Endothelial cell of umbilical vein (primary cell): ENCODE results near the gene PTPN3. TPM values are rescaled to one million over a fixed set of nuclear protein-coding genes. Genes with fewer than 3 reads are reported as not detected.

Experiments
- BruUV-seq: library from RNA; stranded (reverse); fragments of 400-500 nt; replicated peaks from 2 replicates; lab custom pipeline; 2021; lab: Mats Ljungman, UMichigan
- CTCF ChIA-PET: fragments of 300-600, 350-600 bp; sonication (Branson Sonifier 250); formaldehyde crosslinking; loops from one replicate; lab custom pipeline; 2021; ENCODE audit warnings: antibody characterized with exemption, inconsistent platforms; lab: Charles Lee
- POLR2A ChIA-PET: fragments of 300-600, 350-600 bp; sonication (Branson Sonifier 250); formaldehyde crosslinking; loops from one replicate; lab custom pipeline; 2021; ENCODE audit warnings: antibody characterized with exemption, inconsistent platforms; lab: Charles Lee
- DNase-seq: peaks from one replicate; pipeline ENCODE4 v3.0.0-alpha.2; 2011; ENCODE audit warnings: low read depth, low spot score
- FAIRE-seq: peaks from 2 replicates; lab custom pipeline; 2011; peaks lifted over from hg19 to GRCh38; lab: Jason Lieb, UNC
- H2AFZ ChIP-seq: 2 replicates; pipeline ENCODE4 v1.6.0; 2012; ENCODE audit warnings: low read depth, low read length, control low read depth, inconsistent platforms
- H3K27ac ChIP-seq: 2 replicates; pipeline ENCODE4 v1.5.1; 2011; ENCODE audit warnings: low read depth, mild to moderate bottlenecking, control low read depth, low read length, moderate library complexity; ENCODE audit not compliant: insufficient read depth
- H3K27me3 ChIP-seq, 2 experiments: 2 replicates each; pipeline versions ENCODE4 v1.6.0 to v1.6.1; 2011; ENCODE audit warnings: low read length in 2 of 2, mixed read lengths in 1 of 2; ENCODE audit not compliant: control insufficient read depth in 2 of 2, insufficient read depth in 2 of 2
- H3K36me3 ChIP-seq, 2 experiments: 2 replicates in 1 of 2; 3 replicates in 1 of 2; pipeline ENCODE4 v1.5.1; 2011; ENCODE audit warnings: low read length in 2 of 2, mild to moderate bottlenecking in 1 of 2, moderate library complexity in 1 of 2; ENCODE audit not compliant: control insufficient read depth in 2 of 2, insufficient read depth in 2 of 2; ENCODE audit errors: extremely low read depth in 1 of 2
- H3K4me1 ChIP-seq: 3 replicates; pipeline ENCODE4 v1.5.1; 2011; ENCODE audit warnings: mild to moderate bottlenecking, low read length; ENCODE audit not compliant: control insufficient read depth, insufficient read depth; ENCODE audit errors: extremely low read depth
- H3K4me2 ChIP-seq: 2 replicates; pipeline ENCODE4 v1.6.1; 2011; ENCODE audit warnings: low read length, control low read depth, mixed read lengths; ENCODE audit not compliant: insufficient read depth
- H3K4me3 ChIP-seq, 3 experiments: fragments of 200-600 bp in 1 of 3; sonication (generic), shearing (Covaris generic) in 1 of 3; replicated peaks in 1 of 3; 2 replicates each; pipeline ENCODE4 v1.5.1; 2011 to 2016; ENCODE audit warnings: control low read depth in 3 of 3, low read length in 3 of 3, mild to moderate bottlenecking in 2 of 3, inconsistent platforms in 1 of 3, low read depth in 1 of 3, moderate library complexity in 1 of 3; ENCODE audit not compliant: insufficient read depth in 1 of 3
- H3K79me2 ChIP-seq: 2 replicates; pipeline ENCODE4 v1.6.0; 2012; ENCODE audit warnings: low read length, inconsistent platforms; ENCODE audit not compliant: control insufficient read depth, insufficient read depth
- H3K9ac ChIP-seq: replicated peaks from 2 replicates; pipeline ENCODE3; 2011; ENCODE audit warnings: low read length, control low read depth; ENCODE audit not compliant: insufficient read depth; ENCODE audit errors: extremely low read depth
- H3K9me1 ChIP-seq: replicated peaks from 3 replicates; pipeline ENCODE4 v1.6.0; 2011; ENCODE audit warnings: mild to moderate bottlenecking, low read length; ENCODE audit not compliant: control insufficient read depth, insufficient read depth; ENCODE audit errors: extremely low read depth
- H3K9me3 ChIP-seq: replicated peaks from 2 replicates; pipeline ENCODE4 v1.5.1; 2012; ENCODE audit warnings: low read length, inconsistent platforms; ENCODE audit not compliant: control insufficient read depth, insufficient read depth
- H4K20me1 ChIP-seq: replicated peaks from 2 replicates; pipeline ENCODE3; 2011; ENCODE audit warnings: mild to moderate bottlenecking, low read length; ENCODE audit not compliant: control insufficient read depth, insufficient read depth; ENCODE audit errors: extremely low read depth
- EZH2 ChIP-seq: IDR thresholded peaks from 2 replicates; pipeline ENCODE4 v1.6.1; 2012; ENCODE audit warnings: borderline replicate concordance, low read depth, mild to moderate bottlenecking, moderate library complexity, low read length, inconsistent platforms; ENCODE audit not compliant: severe bottlenecking
- FOS ChIP-seq: IDR thresholded peaks from 2 replicates; pipeline ENCODE4 v1.6.1; 2011; ENCODE audit warnings: mild to moderate bottlenecking, low read length, moderate library complexity, borderline replicate concordance; ENCODE audit not compliant: insufficient read depth
- GATA2 ChIP-seq: IDR thresholded peaks from 2 replicates; pipeline ENCODE4 v1.7.0; 2011; ENCODE audit warnings: low read depth, mild to moderate bottlenecking, moderate library complexity, mixed read lengths, low read length; ENCODE audit not compliant: insufficient read length, insufficient read depth
- JUN ChIP-seq: IDR thresholded peaks from 2 replicates; pipeline ENCODE4 v1.6.1; 2011; ENCODE audit warnings: borderline replicate concordance, low read depth; ENCODE audit not compliant: insufficient read length, insufficient read depth
- MYC ChIP-seq: IDR thresholded peaks from one replicate; pipeline ENCODE4 v1.6.1; 2011; ENCODE audit warnings: mild to moderate bottlenecking, low read depth, low read length
- POLR2A ChIP-seq: IDR thresholded peaks from 2 replicates; pipeline ENCODE4 v1.6.1; 2012; ENCODE audit warnings: low read depth, mild to moderate bottlenecking, control low read depth, low read length
- POLR2AphosphoS5 ChIP-seq: IDR thresholded peaks from 2 replicates; pipeline ENCODE4 v1.6.1; 2012; ENCODE audit warnings: low read depth, mild to moderate bottlenecking, control low read depth, low read length, moderate library complexity; ENCODE audit not compliant: insufficient read depth
- dilution Hi-C: fragments of 300-500 bp; cut with MboI; formaldehyde crosslinking; loops from one replicate; pipeline ENCODE4 v1.15.0; 2019; ENCODE audit warnings: low sequenced_read_pairs; ENCODE audit not compliant: extremely low pct_ligation_motif_present
- intact Hi-C: fragments of 100-400 bp; cut with micrococcal nuclease; formaldehyde crosslinking; loops from one replicate; pipeline ENCODE4 v1.10.0; 2022
- polyA plus RNA-seq, 4 experiments: library from polyadenylated mRNA; depleted of rRNA in 3 of 4; stranded (reverse) in 3 of 4; unstranded in 1 of 4; fragments of >200 nt; gene quantifications; 2 replicates each; pipeline versions ENCODE4 v1.2.1 to v1.2.3, GENCODE V29; 2011 to 2012; ENCODE audit warnings: missing spikeins in 1 of 4
- total RNA-seq: library from RNA; stranded (reverse); gene quantifications from 2 replicates; pipeline ENCODE4 v1.2.3, GENCODE V29; 2021
- TF ChIP-seq, protein P1 (sequence below): IDR thresholded peaks from 2 replicates; pipeline ENCODE4 v1.6.1; 2011; ENCODE audit not compliant: insufficient read depth, insufficient read length

The PTPN3 gene
- total and polyA plus RNA-seq, 2 donors (not counting 3 experiments of a cell fraction or from before 2014, with no cell fraction given) = 0.01 TPM; not detected in 1

DNA sequence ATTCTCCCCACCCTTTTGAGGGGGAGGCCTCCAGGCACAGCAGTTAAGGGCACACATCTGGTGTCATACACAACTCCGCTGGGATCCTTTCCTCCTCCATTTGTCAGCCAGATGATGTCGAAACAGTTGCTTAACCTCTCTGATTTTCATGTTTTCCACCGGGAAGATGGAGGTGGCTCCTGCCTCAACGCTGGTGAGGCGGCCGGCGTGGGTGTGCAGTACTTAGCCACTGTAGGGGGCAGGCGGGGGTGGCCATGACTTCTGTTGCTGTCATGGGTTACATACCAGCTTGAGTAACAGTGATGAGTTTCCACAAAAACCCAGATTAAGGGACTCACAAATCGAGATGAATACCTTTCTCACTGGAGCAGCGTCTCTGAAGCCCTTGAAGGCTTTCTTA is 114.2 kb downstream of the PTPN3 start:
- dilution Hi-C loops (no loop called here), intact Hi-C loops (no loop called here)
- TF ChIP-seq, protein P1, sequence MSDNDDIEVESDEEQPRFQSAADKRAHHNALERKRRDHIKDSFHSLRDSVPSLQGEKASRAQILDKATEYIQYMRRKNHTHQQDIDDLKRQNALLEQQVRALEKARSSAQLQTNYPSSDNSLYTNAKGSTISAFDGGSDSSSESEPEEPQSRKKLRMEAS = no peak
- TF ChIP-seq POLR2AphosphoS5 = no peak
- H3K27ac ChIP-seq = no peak overlapping the region
- H2AFZ ChIP-seq = no peak overlapping the region
- no peaks in the 10 kb centered on the region for H3K79me2 ChIP-seq
- FAIRE-seq (no peak), DNase-seq (no peak)
- H3K9ac ChIP-seq = no peak overlapping the region
- no peaks in the 10 kb centered on the region for H3K9me1 ChIP-seq
- POLR2A ChIA-PET = no interaction called here
- BruUV-seq = no TSS peak
- no peak overlapping the region for H3K4me3 ChIP-seq
- CTCF ChIA-PET = no interaction called here
- no peaks in the 10 kb centered on the region for H4K20me1 ChIP-seq
- no peaks in the 10 kb centered on the region for H3K27me3 ChIP-seq
- no peak overlapping the region for H3K4me2 ChIP-seq
- H3K36me3 ChIP-seq = no peaks in the 10 kb centered on the region
- H3K4me1 ChIP-seq = no peaks in the 10 kb centered on the region
- H3K9me3 ChIP-seq = no peaks in the 10 kb centered on the region

DNA sequence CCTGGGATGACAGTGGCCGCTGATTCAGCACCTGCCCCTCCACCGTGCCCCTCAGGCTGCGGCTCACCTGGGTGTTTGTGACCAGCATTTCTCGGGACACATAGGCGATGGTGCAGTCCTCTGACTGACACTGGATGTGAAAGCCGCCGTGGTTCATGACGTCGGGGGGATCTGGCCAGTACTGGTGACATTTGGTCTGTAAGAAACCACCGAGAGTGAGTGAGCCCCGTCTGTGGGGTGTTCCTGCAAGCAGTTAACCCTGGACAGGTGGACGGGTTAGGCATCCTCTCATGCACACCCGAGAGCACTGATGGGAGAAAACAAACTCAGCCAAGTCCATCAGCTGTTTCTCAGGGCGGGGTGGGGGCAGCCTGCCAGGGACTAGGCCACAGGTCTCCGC is 114.8 kb downstream of the PTPN3 start:
- TF ChIP-seq JUN (no peak), EZH2 (no peak), POLR2A (no peak), GATA2 (no peak), FOS (no peak), MYC (no peak), POLR2AphosphoS5 (no peak)
- TF ChIP-seq, protein P1 = no peak
- no peaks in the 10 kb centered on the region for H4K20me1 ChIP-seq
- H2AFZ ChIP-seq = no peak overlapping the region
- dilution Hi-C loops = no loop called here
- DNase-seq = no peak
- ChIA-PET POLR2A (no interaction called here), CTCF (no interaction called here)
- H3K4me2 ChIP-seq = no peak overlapping the region
- no peak overlapping the region for H3K4me3 ChIP-seq
- no peak overlapping the region for H3K9ac ChIP-seq
- FAIRE-seq = no peak
- H3K27me3 ChIP-seq = no peaks in the 10 kb centered on the region
- no peaks in the 10 kb centered on the region for H3K9me3 ChIP-seq
- intact Hi-C loops = no loop called here
- H3K9me1 ChIP-seq = no peaks in the 10 kb centered on the region
- H3K36me3 ChIP-seq = no peaks in the 10 kb centered on the region
- no TSS peak for BruUV-seq
- H3K79me2 ChIP-seq = no peaks in the 10 kb centered on the region
- no peak overlapping the region for H3K27ac ChIP-seq
- no peaks in the 10 kb centered on the region for H3K4me1 ChIP-seq
